CD4-positive, alpha-beta T cell treated with Interleukin-17A for 4 hours (primary cell): Measurements from ENCODE around the gene RPL37A.

Experiments
- DNase-seq: peaks from one replicate; pipeline ENCODE4 v3.0.0-alpha.2; 2020; ENCODE audit warnings: mixed read lengths

Gene RPL37A

GRCh38 chr2:216551234-216552068 lies 52.8 kb downstream of the RPL37A start:
- DNase-seq = no peak

GRCh38 chr2:216553093-216553478 lies 54.4 kb downstream of the RPL37A start:
- no peak for DNase-seq
